Stimulated activated CD8-positive, alpha-beta memory T cell treated with anti-CD3 and anti-CD28 coated beads, Interleukin-7, amount 100 ng/mL, for 1 hour (primary cell): ENCODE results near the gene MYBBP1A.
"Not testable (repeated sequence)": the region's sequence is repeated elsewhere in the genome, so short reads cannot be mapped to it uniquely, and the experiment has no call there.

Experiments
- DNase-seq, 2 donors: peaks; one replicate each; pipeline ENCODE4 v3.0.0-alpha.2; 2020; ENCODE audit warnings: low read depth in 2 of 2

Gene MYBBP1A

GRCh38 chr17:4554997-4555799 lies at the start of gene MYBBP1A:
MYBBP1A (minus strand) TSS chr17:4555384; CDS start chr17:4555324, 60 bp downstream.
- DNase-seq, result peak; percentile 94 to 97

GRCh38 chr17:4604736-4605135 lies 49.6 kb upstream of the MYBBP1A start:
- not testable (repeated sequence) for DNase-seq

GRCh38 chr17:4604111-4604644 lies 49.0 kb upstream of the MYBBP1A start:
- DNase-seq, result no peak

- DNase-seq, result no peak
Measured at GRCh38 chr17:4602041-4602440, 46.9 kb upstream of the MYBBP1A start.

- no peak for DNase-seq
Measured at GRCh38 chr17:4601326-4601725, 46.1 kb upstream of the MYBBP1A start.

- DNase-seq, result no peak
Measured at GRCh38 chr17:4600563-4600962, 45.4 kb upstream of the MYBBP1A start.

GRCh38 chr17:4599505-4600281 lies 44.5 kb upstream of the MYBBP1A start:
- no peak for DNase-seq

- no peak for DNase-seq
Measured at GRCh38 chr17:4598776-4599504, 43.8 kb upstream of the MYBBP1A start.

GRCh38 chr17:4597975-4598374 lies 42.8 kb upstream of the MYBBP1A start:
- no peak for DNase-seq

GRCh38 chr17:4596636-4597380 lies 41.6 kb upstream of the MYBBP1A start:
- no peak for DNase-seq

- not testable (repeated sequence) for DNase-seq
Measured at GRCh38 chr17:4595685-4596342, 40.6 kb upstream of the MYBBP1A start.

GRCh38 chr17:4594931-4595684 lies 39.9 kb upstream of the MYBBP1A start:
- DNase-seq, result no peak

GRCh38 chr17:4594406-4594805 lies 39.2 kb upstream of the MYBBP1A start:
- no peak for DNase-seq

- DNase-seq, result no peak
Measured at GRCh38 chr17:4593021-4593421, 37.8 kb upstream of the MYBBP1A start.

- DNase-seq, result no peak
Measured at GRCh38 chr17:4592240-4593005, 37.2 kb upstream of the MYBBP1A start.

- no peak for DNase-seq
Measured at GRCh38 chr17:4591529-4591928, 36.3 kb upstream of the MYBBP1A start.

- no peak for DNase-seq
Measured at GRCh38 chr17:4590981-4591453, 35.8 kb upstream of the MYBBP1A start.

- not testable (repeated sequence) for DNase-seq
Measured at GRCh38 chr17:4590042-4590441, 34.9 kb upstream of the MYBBP1A start.
